Esophagus (tissue), 2 donors: ENCODE results near the gene PLCXD1. TPM values are rescaled to one million over a fixed set of nuclear protein-coding genes. Genes with fewer than 3 reads are reported as not detected.
"Not testable (repeated sequence)": the region's sequence is repeated elsewhere in the genome, so short reads cannot be mapped to it uniquely, and the experiment has no call there.

Experiments used
- H3K27ac ChIP-seq, 2 donors: one replicate each; pipeline ENCODE4 v1.5.1; 2013; ENCODE audit warnings: low read depth in 2 of 2, mild to moderate bottlenecking in 2 of 2, inconsistent platforms in 1 of 2, low read length in 1 of 2, moderate library complexity in 1 of 2
- H3K27me3 ChIP-seq, 2 donors: one replicate each; pipeline ENCODE4 v1.6.1; 2013; ENCODE audit warnings: low read length in 2 of 2, control low read depth in 1 of 2, mild to moderate bottlenecking in 1 of 2; ENCODE audit not compliant: insufficient read depth in 2 of 2, control insufficient read depth in 1 of 2
- H3K36me3 ChIP-seq, 2 donors: one replicate each; pipeline ENCODE4 v1.6.1; 2013; ENCODE audit warnings: low read length in 1 of 2; ENCODE audit not compliant: control insufficient read depth in 2 of 2, insufficient read depth in 2 of 2
- H3K4me1 ChIP-seq, 2 donors: one replicate each; pipeline ENCODE4 v1.6.1; 2013; ENCODE audit warnings: low read length in 1 of 2; ENCODE audit not compliant: control insufficient read depth in 2 of 2, insufficient read depth in 2 of 2
- H3K4me3 ChIP-seq, 2 donors: one replicate each; pipeline ENCODE4 v1.5.1; 2013; ENCODE audit warnings: low read length in 2 of 2, mild to moderate bottlenecking in 2 of 2, low read depth in 1 of 2, moderate library complexity in 1 of 2
- H3K9me3 ChIP-seq, 2 donors: one replicate each; pipeline ENCODE4 v1.6.1; 2013; ENCODE audit warnings: mild to moderate bottlenecking in 2 of 2, low read depth in 1 of 2, low read length in 1 of 2, moderate library complexity in 1 of 2; ENCODE audit not compliant: control insufficient read depth in 2 of 2, insufficient read depth in 1 of 2
- WGBS, 2 donors: extraction: QIAGEN DNeasy Blood & Tissue Kit; methylation state at CpG; one replicate each; pipeline ENCODE4 v1.1.7; 2013; 5-methylcytosine and 5-hydroxymethylcytosine counted together
- polyA plus RNA-seq, 2 donors: library from polyadenylated mRNA; stranded (reverse); fragments of 200-250 nt; gene quantifications; one replicate each; pipeline ENCODE4 v1.2.3, GENCODE V29; 2013
- donor health status: healthy with polysubstance abuse.
- donor health status: Bipolar disorder and iron deficiency.

Gene PLCXD1
- polyA plus RNA-seq, 2 donors, result 14.5 to 19.3 TPM

- Histone ChIP-seq H3K9me3 (peaks cover 0 to 9% of the 10 kb centered on the region in 2 donors), H3K4me3 (no peak overlapping the region), H3K27me3 (no peaks in the 10 kb centered on the region), H3K36me3 (peaks cover 0 to 38% of the 10 kb centered on the region in 2 donors), H3K4me1 (peaks cover 0 to 2% of the 10 kb centered on the region in 2 donors), H3K27ac (no peak overlapping the region)
- 74 to 76% methylated on average over 11 of the region's 11 CpGs for WGBS, 2 donors
These were observed 67.4 kb downstream of the PLCXD1 start for GRCh38 chrX:348461-349117.

DNA sequence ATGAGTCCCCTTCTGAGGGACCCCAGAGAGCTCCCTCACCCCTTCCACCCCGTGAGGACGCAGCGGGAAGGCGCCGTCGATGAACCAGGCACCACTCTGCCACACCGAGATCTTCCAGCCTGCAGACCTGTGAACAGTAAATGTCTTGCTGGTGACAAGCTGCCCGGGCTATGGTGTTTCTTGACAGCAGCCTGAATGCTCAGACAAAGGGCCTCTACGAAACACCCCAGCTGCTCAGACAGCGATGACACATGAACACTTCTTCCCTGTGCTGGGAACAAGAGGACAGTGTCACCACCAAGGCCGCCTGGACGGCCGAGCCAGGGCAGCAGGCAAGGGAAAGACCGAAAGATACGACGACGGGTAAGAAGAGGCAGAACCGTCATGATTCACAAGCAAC lies 68.0 kb downstream of the PLCXD1 start:
- no peaks in the 10 kb centered on the region for H3K27me3 ChIP-seq
- H3K4me3 ChIP-seq, result no peak overlapping the region
- H3K27ac ChIP-seq, result no peak overlapping the region
- H3K4me1 ChIP-seq, result peaks cover 0 to 2% of the 10 kb centered on the region in 2 donors
- H3K9me3 ChIP-seq, result peaks cover 0 to 5% of the 10 kb centered on the region in 2 donors
- WGBS, 2 donors, result 90 to 93% methylated on average over 18 of the region's 18 CpGs
- peaks cover 0 to 36% of the 10 kb centered on the region in 2 donors for H3K36me3 ChIP-seq

DNA sequence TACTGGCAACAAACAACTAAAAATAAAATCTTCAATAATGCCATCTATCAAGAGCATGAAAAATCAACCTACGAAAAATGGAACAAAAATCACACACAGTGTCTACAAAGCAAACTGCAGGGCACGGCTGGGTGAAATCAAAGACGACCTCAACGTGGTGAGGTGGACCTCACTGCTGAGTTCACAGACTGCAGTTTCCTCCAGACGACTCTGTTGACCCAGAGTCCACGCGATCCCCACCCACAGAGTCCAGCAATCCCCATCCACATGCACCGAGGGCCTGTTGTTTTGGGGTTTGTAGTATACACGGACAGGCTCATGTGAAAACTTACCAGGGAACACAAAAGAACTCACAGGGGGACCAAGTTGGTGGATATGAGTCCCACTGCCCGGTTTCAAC lies 68.5 kb downstream of the PLCXD1 start:
- H3K27me3 ChIP-seq, result no peaks in the 10 kb centered on the region
- no peak overlapping the region for H3K4me3 ChIP-seq
- WGBS, 2 donors, result 87 to 89% methylated on average over 10 of the region's 10 CpGs
- no peak overlapping the region for H3K27ac ChIP-seq
- peaks cover 0 to 2% of the 10 kb centered on the region in 2 donors for H3K4me1 ChIP-seq
- no peaks in the 10 kb centered on the region for H3K9me3 ChIP-seq
- H3K36me3 ChIP-seq, result peaks cover 0 to 32% of the 10 kb centered on the region in 2 donors

GRCh38 chrX:350148-350533 lies 69.0 kb downstream of the PLCXD1 start:
- no peak overlapping the region for H3K27ac ChIP-seq
- peaks cover 0 to 2% of the 10 kb centered on the region in 2 donors for H3K4me1 ChIP-seq
- H3K36me3 ChIP-seq, result peaks cover 0 to 28% of the 10 kb centered on the region in 2 donors
- no peaks in the 10 kb centered on the region for H3K9me3 ChIP-seq
- no peaks in the 10 kb centered on the region for H3K27me3 ChIP-seq
- 87 to 88% methylated on average over 20 of the region's 20 CpGs for WGBS, 2 donors
- no peak overlapping the region for H3K4me3 ChIP-seq

DNA sequence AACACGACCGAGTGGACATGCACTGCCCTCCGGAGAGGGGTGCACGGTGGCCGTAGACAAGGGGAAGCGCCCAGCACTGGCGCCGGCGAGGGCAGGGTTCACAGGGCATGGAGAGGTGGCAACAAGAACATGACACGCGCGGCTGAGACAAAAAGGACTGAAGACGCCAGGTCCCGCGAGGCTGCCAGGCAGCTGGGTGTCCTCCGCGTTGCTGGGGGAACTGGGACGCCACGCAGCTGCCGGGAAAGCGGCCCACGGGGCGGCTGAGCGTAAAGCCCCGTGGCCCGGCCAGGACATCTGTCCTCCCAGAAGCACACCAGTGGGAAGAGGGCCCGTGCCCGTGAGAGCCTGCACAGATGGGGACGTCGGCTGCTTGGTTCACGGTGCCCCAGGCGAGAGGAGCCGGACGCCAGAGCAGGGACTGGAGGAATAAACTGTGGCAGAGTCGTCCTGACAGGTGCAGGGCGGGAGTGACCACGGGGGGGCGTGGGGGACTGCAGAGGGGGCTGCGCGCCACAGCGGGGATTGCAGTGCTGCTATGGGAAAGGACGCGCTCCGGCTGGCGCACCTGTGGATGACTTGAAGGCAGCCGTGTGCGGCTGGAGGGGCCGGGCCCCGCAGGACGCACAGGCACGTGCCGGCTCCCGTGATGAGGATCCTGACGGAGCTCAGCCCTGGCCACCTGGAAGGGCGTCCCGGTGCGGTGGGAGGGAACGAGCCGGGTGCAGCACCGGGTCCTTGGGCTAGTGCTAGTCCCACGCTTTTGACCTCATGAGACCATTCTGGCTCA lies 69.5 kb downstream of the PLCXD1 start:
- no peaks in the 10 kb centered on the region for H3K27me3 ChIP-seq
- no peak overlapping the region for H3K27ac ChIP-seq
- no peak overlapping the region for H3K4me3 ChIP-seq
- no peaks in the 10 kb centered on the region for H3K9me3 ChIP-seq
- 96% methylated on average over 60 to 61 of the region's 61 CpGs for WGBS, 2 donors
- H3K4me1 ChIP-seq, result peaks cover 0 to 2% of the 10 kb centered on the region in 2 donors
- H3K36me3 ChIP-seq, result peaks cover 0 to 32% of the 10 kb centered on the region in 2 donors

- not testable (repeated sequence) for H3K4me1 ChIP-seq, H3K4me3 ChIP-seq, H3K27ac ChIP-seq, H3K27me3 ChIP-seq, H3K9me3 ChIP-seq
- H3K36me3 ChIP-seq, result peaks cover 0 to 29% of the 10 kb centered on the region in 2 donors
- 96 to 97% methylated on average over 11 of the region's 13 CpGs for WGBS, 2 donors
These were observed 70.1 kb downstream of the PLCXD1 start for GRCh38 chrX:351324-351641.

GRCh38 chrX:351736-352135 lies 70.6 kb downstream of the PLCXD1 start:
- no peak overlapping the region for H3K27ac ChIP-seq
- no peaks in the 10 kb centered on the region for H3K9me3 ChIP-seq
- no peaks in the 10 kb centered on the region for H3K4me1 ChIP-seq
- peaks cover 0 to 26% of the 10 kb centered on the region in 2 donors for H3K36me3 ChIP-seq
- 92 to 95% methylated on average over 10 of the region's 10 CpGs for WGBS, 2 donors
- H3K4me3 ChIP-seq, result no peak overlapping the region
- no peaks in the 10 kb centered on the region for H3K27me3 ChIP-seq

DNA sequence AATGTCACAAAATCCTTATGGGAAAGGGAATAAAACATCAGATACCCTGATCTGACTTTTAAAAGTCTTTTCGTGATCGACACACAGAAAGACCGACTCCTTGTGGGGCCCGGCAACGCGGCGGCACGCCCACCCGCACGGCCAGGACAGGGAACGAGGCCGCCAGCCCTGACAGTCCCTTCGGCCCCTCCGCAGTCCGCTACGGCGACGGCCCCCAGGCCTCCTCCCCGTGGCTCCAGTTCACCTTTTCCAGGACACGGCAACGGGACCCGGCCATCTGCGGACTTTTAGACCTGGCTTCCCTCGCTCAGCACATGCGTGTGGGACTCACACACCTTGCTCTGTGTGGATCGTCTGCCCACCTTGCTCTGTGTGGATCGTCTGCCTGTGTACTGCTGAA lies 71.0 kb downstream of the PLCXD1 start:
- 95 to 97% methylated on average over 27 of the region's 27 CpGs for WGBS, 2 donors

GRCh38 chrX:352582-353314 lies 71.6 kb downstream of the PLCXD1 start:
- Histone ChIP-seq H3K4me3 (no peak overlapping the region), H3K27me3 (no peaks in the 10 kb centered on the region), H3K36me3 (peaks cover 0 to 16% of the 10 kb centered on the region in 2 donors), H3K9me3 (no peaks in the 10 kb centered on the region), H3K27ac (no peak overlapping the region), H3K4me1 (no peaks in the 10 kb centered on the region)
- 97% methylated on average over 39 of the region's 39 CpGs for WGBS, 2 donors

More for the DNA sequence above, 71.0 kb downstream of the PLCXD1 start:
- Histone ChIP-seq H3K4me3 (no peak overlapping the region), H3K9me3 (no peaks in the 10 kb centered on the region), H3K4me1 (no peaks in the 10 kb centered on the region), H3K27me3 (no peaks in the 10 kb centered on the region), H3K36me3 (peaks cover 0 to 22% of the 10 kb centered on the region in 2 donors), H3K27ac (no peak overlapping the region)
